ENCODE results near the gene CCNL2. TPM values are rescaled to one million over a fixed set of nuclear protein-coding genes. Genes with fewer than 3 reads are reported as not detected.

The CCNL2 gene
- total RNA-seq, 2 donors from 2014 or later = 187 to 244 TPM

GRCh38 chr1:1432951-1433803 is 34.0 kb upstream of the CCNL2 start:
- no peak overlapping the region for H3K9ac ChIP-seq (ENCODE audit: extremely low read depth, low read length, poor library complexity, severe bottlenecking)

GRCh38 chr1:1432274-1432950 is 33.3 kb upstream of the CCNL2 start:
- no peak for TF ChIP-seq CTCF (conservative IDR thresholded peaks at IDR 0.05)
- peaks cover 8% of the 10 kb centered on the region for H3K27me3 Mint-ChIP-seq (ENCODE audit: insufficient read depth)
- no peaks in the 10 kb centered on the region for H3K9me3 ChIP-seq (ENCODE audit: control insufficient read depth, low read length)
- H3K27ac ChIP-seq (ENCODE audit: low read depth, low read length) = peak overlapping the region; percentile 79
- no peak overlapping the region for H3K9ac ChIP-seq (ENCODE audit: extremely low read depth, low read length, poor library complexity, severe bottlenecking)
- no peaks in the 10 kb centered on the region for H3K36me3 ChIP-seq (ENCODE audit: control insufficient read depth, insufficient read depth, low read length)
- peaks cover 17% of the 10 kb centered on the region for H3K4me1 ChIP-seq (ENCODE audit: control insufficient read depth, insufficient read depth, low read length)
- H3K4me3 Mint-ChIP-seq = no peak overlapping the region
- H3K36me3 Mint-ChIP-seq (ENCODE audit: low read depth) = no peaks in the 10 kb centered on the region
- H3K4me1 Mint-ChIP-seq = peaks cover 12% of the 10 kb centered on the region
- no peak overlapping the region for H3K4me3 ChIP-seq (ENCODE audit: low read length)
- WGBS, 2 experiments (ENCODE audit: insufficient coverage in 1 of 2, insufficient read length in 1 of 2) = 85 to 87% methylated on average over 19 to 28 of the region's 28 CpGs
- H3K27ac Mint-ChIP-seq = no peak overlapping the region
- no peak for DNase-seq
- H3K27me3 ChIP-seq (ENCODE audit: control insufficient read depth, insufficient read depth, low read length, poor library complexity, severe bottlenecking) = peaks cover 16% of the 10 kb centered on the region
- peaks cover 3% of the 10 kb centered on the region for H3K9me3 Mint-ChIP-seq

More at GRCh38 chr1:1432951-1433803, 34.0 kb upstream of the CCNL2 start:
- Mint-ChIP-seq H3K4me1 (peaks cover 12% of the 10 kb centered on the region), H3K27me3 (ENCODE audit: insufficient read depth) (peaks cover 8% of the 10 kb centered on the region), H3K36me3 (ENCODE audit: low read depth) (no peaks in the 10 kb centered on the region), H3K4me3 (no peak overlapping the region), H3K9me3 (peaks cover 3% of the 10 kb centered on the region), H3K27ac (no peak overlapping the region)
- 56 to 63% methylated on average over 25 to 34 of the region's 34 CpGs for WGBS, 2 experiments (ENCODE audit: insufficient coverage in 1 of 2, insufficient read length in 1 of 2)
- H3K27me3 ChIP-seq (ENCODE audit: control insufficient read depth, insufficient read depth, low read length, poor library complexity, severe bottlenecking) = peaks cover 16% of the 10 kb centered on the region
- no peaks in the 10 kb centered on the region for H3K36me3 ChIP-seq (ENCODE audit: control insufficient read depth, insufficient read depth, low read length)
- peak overlapping the region; percentile 79 for H3K27ac ChIP-seq (ENCODE audit: low read depth, low read length)
- peaks cover 17% of the 10 kb centered on the region for H3K4me1 ChIP-seq (ENCODE audit: control insufficient read depth, insufficient read depth, low read length)
- peak; percentile 86 for DNase-seq
- H3K9me3 ChIP-seq (ENCODE audit: control insufficient read depth, low read length) = no peaks in the 10 kb centered on the region
- no peak overlapping the region for H3K4me3 ChIP-seq (ENCODE audit: low read length)
- TF ChIP-seq CTCF (conservative IDR thresholded peaks at IDR 0.05) = no peak

- Histone ChIP-seq H3K9ac (ENCODE audit: extremely low read depth, low read length, poor library complexity, severe bottlenecking) (no peak overlapping the region), H3K27ac (ENCODE audit: low read depth, low read length) (peak overlapping the region; percentile 79), H3K27me3 (ENCODE audit: control insufficient read depth, insufficient read depth, low read length, poor library complexity, severe bottlenecking) (peaks cover 16% of the 10 kb centered on the region), H3K36me3 (ENCODE audit: control insufficient read depth, insufficient read depth, low read length) (no peaks in the 10 kb centered on the region), H3K4me3 (ENCODE audit: low read length) (no peak overlapping the region), H3K9me3 (ENCODE audit: control insufficient read depth, low read length) (no peaks in the 10 kb centered on the region), H3K4me1 (ENCODE audit: control insufficient read depth, insufficient read depth, low read length) (peaks cover 17% of the 10 kb centered on the region)
- Mint-ChIP-seq H3K9me3 (peaks cover 3% of the 10 kb centered on the region), H3K36me3 (ENCODE audit: low read depth) (no peaks in the 10 kb centered on the region), H3K27me3 (ENCODE audit: insufficient read depth) (peaks cover 8% of the 10 kb centered on the region), H3K27ac (no peak overlapping the region), H3K4me3 (no peak overlapping the region), H3K4me1 (peaks cover 12% of the 10 kb centered on the region)
- WGBS, 2 experiments (ENCODE audit: insufficient coverage in 1 of 2, insufficient read length in 1 of 2) = 43 to 61% methylated on average over 1 to 5 of the region's 5 CpGs
- DNase-seq = peak; percentile 82
- no peak for TF ChIP-seq CTCF (conservative IDR thresholded peaks at IDR 0.05)
Observed at GRCh38 chr1:1431845-1432273, 32.7 kb upstream of the CCNL2 start.
